ENCODE data around the gene SEC63.
A peak's percentile ranks its signal among the peaks of the same experiment; 100 is the strongest.

Gene SEC63

DNA sequence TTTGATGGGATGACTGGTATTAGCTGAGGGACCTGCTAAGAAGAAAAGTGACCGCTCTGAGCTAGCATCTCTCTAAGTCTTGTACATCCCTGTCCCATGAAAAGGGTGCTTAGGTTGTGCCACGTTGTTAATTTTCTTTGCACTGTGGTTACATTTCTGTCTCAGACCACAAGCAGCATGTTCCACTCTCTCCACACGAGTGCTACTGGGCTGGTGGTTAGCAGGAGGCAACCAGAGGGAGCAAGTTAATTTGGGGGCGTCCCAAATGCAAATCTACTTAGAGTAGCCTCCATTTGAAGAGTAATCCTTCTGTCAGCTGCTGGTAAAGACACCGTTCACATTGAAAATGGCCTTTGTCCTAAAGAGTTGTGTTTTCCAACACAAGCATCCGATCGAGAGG, 130.5 kb downstream of the SEC63 start:
- no peak overlapping the region for H3K27ac ChIP-seq (ENCODE audit: low read depth, low read length)
- no peaks in the 10 kb centered on the region for H3K9me3 ChIP-seq (ENCODE audit: control insufficient read depth in 1 of 2, low read length in 2 of 2)
- no peak overlapping the region for H3K9ac ChIP-seq (ENCODE audit: low read depth in 1 of 2, low read length in 2 of 2)
- no peak overlapping the region for H3K4me3 ChIP-seq (ENCODE audit: low read depth in 1 of 2, low read length in 2 of 2)
- H3K36me3 ChIP-seq (ENCODE audit: control insufficient read depth in 1 of 2, insufficient read depth in 2 of 2, low read length in 2 of 2) = no peaks in the 10 kb centered on the region
- peaks cover 0 to 6% of the 10 kb centered on the region in 2 donors for H3K4me1 ChIP-seq (ENCODE audit: control insufficient read depth in 1 of 2, insufficient read depth in 2 of 2, low read length in 2 of 2)
- H3K27me3 ChIP-seq (ENCODE audit: control insufficient read depth in 1 of 2, insufficient read depth in 2 of 2, low read length in 2 of 2) = peaks cover 0 to 5% of the 10 kb centered on the region in 2 donors

DNA sequence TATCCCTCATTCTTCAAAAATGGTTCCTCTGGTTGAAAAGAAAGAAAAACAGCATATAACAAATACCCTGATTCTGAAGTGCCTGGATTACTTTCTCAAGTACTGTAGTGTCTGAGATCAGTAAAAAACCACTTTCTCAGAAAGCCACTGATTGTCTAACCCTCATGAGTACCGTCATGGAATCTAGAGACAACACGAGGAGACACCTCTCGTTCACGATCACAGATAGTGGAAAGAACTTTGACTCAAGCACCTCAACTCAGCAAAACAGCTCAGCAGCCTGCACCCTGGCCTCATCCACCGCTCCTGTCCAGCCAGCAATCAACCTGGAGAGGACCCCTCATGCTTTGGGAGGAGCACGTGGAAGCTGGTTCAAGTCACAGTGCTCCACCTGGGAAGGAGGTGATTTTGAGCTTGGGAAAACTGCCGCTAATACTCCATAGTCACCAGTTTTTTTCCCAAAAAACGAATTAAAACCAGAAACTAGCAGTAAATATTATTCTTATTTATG, 134.9 kb downstream of the SEC63 start:
- peak overlapping the region; percentile 21 to 59 for H3K4me3 ChIP-seq (ENCODE audit: low read depth in 1 of 2, low read length in 2 of 2)
- peaks cover 0 to 6% of the 10 kb centered on the region in 2 donors for H3K27me3 ChIP-seq (ENCODE audit: control insufficient read depth in 1 of 2, insufficient read depth in 2 of 2, low read length in 2 of 2)
- H3K9me3 ChIP-seq (ENCODE audit: control insufficient read depth in 1 of 2, low read length in 2 of 2) = no peaks in the 10 kb centered on the region
- H3K27ac ChIP-seq (ENCODE audit: low read depth, low read length) = no peak overlapping the region
- H3K9ac ChIP-seq (ENCODE audit: low read depth in 1 of 2, low read length in 2 of 2) = peak overlapping the region; percentile 28 to 33
- peaks cover 19 to 29% of the 10 kb centered on the region in 2 donors for H3K4me1 ChIP-seq (ENCODE audit: control insufficient read depth in 1 of 2, insufficient read depth in 2 of 2, low read length in 2 of 2)
- no peaks in the 10 kb centered on the region for H3K36me3 ChIP-seq (ENCODE audit: control insufficient read depth in 1 of 2, insufficient read depth in 2 of 2, low read length in 2 of 2)

DNA sequence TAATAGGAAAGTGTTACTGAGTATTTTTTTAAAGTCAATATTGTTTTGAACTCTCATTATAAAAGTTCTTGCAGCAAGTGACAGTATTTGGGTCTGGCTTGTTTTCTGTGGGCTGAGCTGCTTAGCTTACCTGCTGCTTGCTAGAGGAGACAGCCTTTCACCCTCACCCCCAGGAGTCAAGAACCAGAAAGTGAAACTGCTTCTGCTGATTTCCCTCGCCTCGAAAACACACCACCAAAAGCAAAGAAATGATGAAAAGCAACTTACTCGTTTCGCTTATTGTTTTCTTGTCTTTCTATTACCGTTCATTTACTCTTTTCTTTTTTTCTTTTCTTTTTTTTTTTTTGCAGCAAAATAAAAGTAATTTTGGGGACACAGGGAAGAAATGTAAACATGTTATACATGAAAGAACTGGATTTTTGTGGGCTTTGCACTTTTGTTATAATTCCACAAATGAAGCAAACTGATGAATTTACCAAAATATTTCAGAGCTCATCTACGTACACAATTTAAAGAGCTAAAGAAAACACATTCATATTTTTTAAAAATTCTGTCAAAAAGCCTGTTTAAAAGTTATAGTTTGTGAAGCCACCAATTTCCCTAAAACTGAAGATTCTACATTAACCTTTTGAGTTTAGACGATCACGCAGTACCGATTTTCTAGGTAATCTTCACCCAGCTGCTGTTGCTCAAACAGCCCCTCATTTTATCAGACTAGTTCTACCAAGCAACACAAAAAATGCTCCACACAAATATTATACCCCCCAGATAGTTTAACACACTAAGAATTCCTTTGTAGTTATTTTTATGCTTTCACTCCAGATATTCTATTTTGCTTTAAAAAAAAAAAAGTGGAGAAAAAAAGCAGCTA, 135.6 kb downstream of the SEC63 start:
- peaks cover 19 to 29% of the 10 kb centered on the region in 2 donors for H3K4me1 ChIP-seq (ENCODE audit: control insufficient read depth in 1 of 2, insufficient read depth in 2 of 2, low read length in 2 of 2)

DNA sequence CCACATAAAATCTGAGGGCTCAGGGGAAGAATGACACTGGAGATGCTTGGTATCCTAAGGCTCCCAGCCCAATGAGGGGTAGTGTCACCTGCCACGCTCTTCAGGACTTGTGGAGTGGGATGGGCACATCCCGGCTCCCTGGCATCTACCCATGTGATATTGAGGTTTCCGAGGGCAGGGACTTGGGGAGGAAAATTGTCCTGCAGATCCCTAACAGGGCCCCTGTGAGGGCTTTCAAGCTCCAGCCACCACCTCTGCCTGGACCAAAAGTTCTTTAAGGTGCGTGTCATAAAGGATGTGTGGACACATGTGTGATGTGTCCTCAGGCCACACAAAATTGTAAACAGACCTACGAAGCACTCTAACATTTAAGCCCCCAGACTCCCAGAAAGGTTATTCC, 136.4 kb downstream of the SEC63 start:
- Histone ChIP-seq H3K4me3 (ENCODE audit: low read depth in 1 of 2, low read length in 2 of 2) (peak overlapping the region in 1 of 2 donors; percentile 21), H3K27me3 (ENCODE audit: control insufficient read depth in 1 of 2, insufficient read depth in 2 of 2, low read length in 2 of 2) (peaks cover 0 to 3% of the 10 kb centered on the region in 2 donors), H3K9me3 (ENCODE audit: control insufficient read depth in 1 of 2, low read length in 2 of 2) (no peaks in the 10 kb centered on the region), H3K4me1 (ENCODE audit: control insufficient read depth in 1 of 2, insufficient read depth in 2 of 2, low read length in 2 of 2) (peaks cover 27 to 36% of the 10 kb centered on the region in 2 donors), H3K27ac (ENCODE audit: low read depth, low read length) (no peak overlapping the region), H3K9ac (ENCODE audit: low read depth in 1 of 2, low read length in 2 of 2) (no peak overlapping the region), H3K36me3 (ENCODE audit: control insufficient read depth in 1 of 2, insufficient read depth in 2 of 2, low read length in 2 of 2) (no peaks in the 10 kb centered on the region)

More for the DNA sequence above, 135.6 kb downstream of the SEC63 start:
- Histone ChIP-seq H3K27me3 (ENCODE audit: control insufficient read depth in 1 of 2, insufficient read depth in 2 of 2, low read length in 2 of 2) (peaks cover 0 to 3% of the 10 kb centered on the region in 2 donors), H3K4me3 (ENCODE audit: low read depth in 1 of 2, low read length in 2 of 2) (peak overlapping the region; percentile 21 to 59), H3K27ac (ENCODE audit: low read depth, low read length) (no peak overlapping the region), H3K36me3 (ENCODE audit: control insufficient read depth in 1 of 2, insufficient read depth in 2 of 2, low read length in 2 of 2) (no peaks in the 10 kb centered on the region), H3K9me3 (ENCODE audit: control insufficient read depth in 1 of 2, low read length in 2 of 2) (no peaks in the 10 kb centered on the region), H3K9ac (ENCODE audit: low read depth in 1 of 2, low read length in 2 of 2) (peak overlapping the region; percentile 28 to 33)

DNA sequence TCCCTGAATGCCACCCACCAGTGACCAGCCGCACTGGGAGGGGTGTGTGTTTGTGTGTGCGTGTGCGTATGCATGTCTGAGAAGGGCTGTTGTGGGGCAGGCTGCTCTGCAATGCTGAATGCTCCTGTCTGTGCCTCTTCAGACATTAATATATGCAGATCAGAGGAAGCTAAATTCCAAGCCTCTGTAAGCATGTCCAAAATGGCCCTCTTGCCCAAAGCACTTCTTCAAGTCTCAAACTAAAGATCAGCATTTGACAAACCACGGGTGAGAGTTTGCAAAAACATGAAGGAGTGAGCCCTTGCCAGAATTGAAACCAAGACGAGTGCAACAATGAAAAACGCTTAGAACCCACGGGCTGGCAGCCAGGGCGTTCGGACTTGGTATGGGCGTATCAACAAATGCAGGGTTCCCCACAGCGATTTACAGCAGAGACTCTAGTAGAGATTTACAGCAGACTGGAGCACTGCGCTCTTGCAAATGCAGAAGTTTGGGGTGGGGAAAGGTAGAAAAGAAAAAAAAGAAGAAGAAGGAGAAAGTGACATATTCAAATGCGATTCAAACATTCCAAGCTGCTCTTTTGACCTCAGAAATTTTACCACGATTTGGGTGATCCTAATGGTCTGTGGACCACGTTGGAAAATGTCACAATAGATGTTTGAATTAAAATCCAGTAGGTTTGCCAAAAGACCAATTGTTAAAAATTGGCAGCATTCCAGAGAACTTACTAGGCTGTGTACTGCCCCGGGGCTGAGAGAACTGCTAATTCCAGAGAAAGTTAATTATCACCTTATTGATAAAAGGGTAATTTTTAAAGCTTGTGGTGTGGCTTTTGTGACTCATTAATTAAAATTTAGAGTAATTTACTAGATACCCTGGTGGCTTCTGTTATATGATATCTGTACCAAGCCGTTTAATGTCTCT, 137.4 kb downstream of the SEC63 start:
- Histone ChIP-seq H3K27me3 (ENCODE audit: control insufficient read depth in 1 of 2, insufficient read depth in 2 of 2, low read length in 2 of 2) (peaks cover 0 to 3% of the 10 kb centered on the region in 2 donors), H3K4me3 (ENCODE audit: low read depth in 1 of 2, low read length in 2 of 2) (peak overlapping the region; percentile 37 to 60), H3K9me3 (ENCODE audit: control insufficient read depth in 1 of 2, low read length in 2 of 2) (no peaks in the 10 kb centered on the region), H3K27ac (ENCODE audit: low read depth, low read length) (no peak overlapping the region), H3K4me1 (ENCODE audit: control insufficient read depth in 1 of 2, insufficient read depth in 2 of 2, low read length in 2 of 2) (peaks cover 29 to 36% of the 10 kb centered on the region in 2 donors), H3K9ac (ENCODE audit: low read depth in 1 of 2, low read length in 2 of 2) (peak overlapping the region; percentile 2 to 24), H3K36me3 (ENCODE audit: control insufficient read depth in 1 of 2, insufficient read depth in 2 of 2, low read length in 2 of 2) (no peaks in the 10 kb centered on the region)

DNA sequence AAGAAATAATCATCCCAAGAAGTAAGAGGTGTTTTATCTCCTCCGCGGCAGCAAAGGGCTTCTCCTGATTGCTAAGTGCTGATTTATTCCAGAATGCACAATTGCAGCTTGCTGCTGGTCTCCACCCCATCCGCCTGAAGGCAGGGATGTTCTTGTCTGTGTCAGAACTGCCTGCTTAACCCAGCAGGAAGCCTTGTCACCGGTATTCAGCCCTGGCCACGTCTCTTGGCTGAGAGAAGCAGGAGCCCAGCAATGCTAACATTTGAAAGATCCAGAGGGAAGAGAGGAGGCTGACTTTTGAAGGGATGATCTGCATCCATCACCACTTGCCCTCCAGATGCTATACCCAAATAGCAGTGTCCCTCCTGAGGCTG, 138.1 kb downstream of the SEC63 start:
- Histone ChIP-seq H3K9me3 (ENCODE audit: control insufficient read depth in 1 of 2, low read length in 2 of 2) (no peaks in the 10 kb centered on the region), H3K9ac (ENCODE audit: low read depth in 1 of 2, low read length in 2 of 2) (peak overlapping the region in 1 of 2 donors; percentile 2), H3K36me3 (ENCODE audit: control insufficient read depth in 1 of 2, insufficient read depth in 2 of 2, low read length in 2 of 2) (no peaks in the 10 kb centered on the region), H3K4me3 (ENCODE audit: low read depth in 1 of 2, low read length in 2 of 2) (peak overlapping the region in 1 of 2 donors; percentile 60), H3K27me3 (ENCODE audit: control insufficient read depth in 1 of 2, insufficient read depth in 2 of 2, low read length in 2 of 2) (peaks cover 0 to 3% of the 10 kb centered on the region in 2 donors), H3K27ac (ENCODE audit: low read depth, low read length) (no peak overlapping the region), H3K4me1 (ENCODE audit: control insufficient read depth in 1 of 2, insufficient read depth in 2 of 2, low read length in 2 of 2) (peaks cover 29 to 36% of the 10 kb centered on the region in 2 donors)

DNA sequence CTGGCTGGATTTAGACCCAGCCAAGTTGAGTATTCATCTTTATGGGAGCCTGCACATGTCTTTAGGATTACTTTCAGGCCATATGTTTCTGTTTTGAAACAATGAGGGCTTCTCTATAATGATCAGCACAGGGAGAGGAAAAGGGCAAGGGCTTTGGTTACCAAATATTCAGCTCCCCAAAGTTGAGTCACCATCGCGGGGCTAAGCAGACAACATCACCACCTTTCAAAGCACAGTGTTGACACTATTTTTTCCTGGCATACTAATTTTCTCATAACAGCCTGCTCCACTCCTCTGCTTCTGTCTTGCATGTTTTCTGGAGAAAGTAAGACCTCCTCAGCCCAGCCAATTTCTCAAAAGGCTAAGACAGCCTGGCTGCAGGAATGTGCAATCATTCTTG, 138.8 kb downstream of the SEC63 start:
- Histone ChIP-seq H3K4me3 (ENCODE audit: low read depth in 1 of 2, low read length in 2 of 2) (no peak overlapping the region), H3K27me3 (ENCODE audit: control insufficient read depth in 1 of 2, insufficient read depth in 2 of 2, low read length in 2 of 2) (peaks cover 0 to 3% of the 10 kb centered on the region in 2 donors), H3K4me1 (ENCODE audit: control insufficient read depth in 1 of 2, insufficient read depth in 2 of 2, low read length in 2 of 2) (peaks cover 29 to 36% of the 10 kb centered on the region in 2 donors), H3K36me3 (ENCODE audit: control insufficient read depth in 1 of 2, insufficient read depth in 2 of 2, low read length in 2 of 2) (no peaks in the 10 kb centered on the region), H3K9me3 (ENCODE audit: control insufficient read depth in 1 of 2, low read length in 2 of 2) (no peaks in the 10 kb centered on the region), H3K9ac (ENCODE audit: low read depth in 1 of 2, low read length in 2 of 2) (no peak overlapping the region), H3K27ac (ENCODE audit: low read depth, low read length) (no peak overlapping the region)

DNA sequence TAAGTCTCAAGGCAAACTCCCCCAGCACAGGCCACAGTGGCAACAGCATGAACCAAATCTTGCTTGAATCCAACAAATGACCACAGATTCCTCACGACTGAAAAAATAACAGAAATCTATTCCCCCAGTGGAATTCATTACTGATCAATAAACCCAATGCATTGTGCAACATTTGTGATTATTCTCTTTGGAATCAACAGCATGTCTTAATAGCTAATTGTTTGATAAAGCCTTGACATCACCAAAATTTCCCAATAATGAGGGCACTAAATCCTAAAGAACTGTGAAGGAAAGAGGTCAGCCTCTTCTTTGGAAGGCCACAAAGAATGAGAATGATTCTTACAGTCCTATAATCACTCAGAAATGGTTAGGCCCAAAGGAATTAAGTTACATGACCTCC, 139.7 kb downstream of the SEC63 start:
- Histone ChIP-seq H3K4me1 (ENCODE audit: control insufficient read depth in 1 of 2, insufficient read depth in 2 of 2, low read length in 2 of 2) (peaks cover 29 to 36% of the 10 kb centered on the region in 2 donors), H3K27me3 (ENCODE audit: control insufficient read depth in 1 of 2, insufficient read depth in 2 of 2, low read length in 2 of 2) (peaks cover 0 to 3% of the 10 kb centered on the region in 2 donors), H3K9ac (ENCODE audit: low read depth in 1 of 2, low read length in 2 of 2) (no peak overlapping the region), H3K36me3 (ENCODE audit: control insufficient read depth in 1 of 2, insufficient read depth in 2 of 2, low read length in 2 of 2) (no peaks in the 10 kb centered on the region), H3K4me3 (ENCODE audit: low read depth in 1 of 2, low read length in 2 of 2) (no peak overlapping the region), H3K27ac (ENCODE audit: low read depth, low read length) (no peak overlapping the region), H3K9me3 (ENCODE audit: control insufficient read depth in 1 of 2, low read length in 2 of 2) (no peaks in the 10 kb centered on the region)

DNA sequence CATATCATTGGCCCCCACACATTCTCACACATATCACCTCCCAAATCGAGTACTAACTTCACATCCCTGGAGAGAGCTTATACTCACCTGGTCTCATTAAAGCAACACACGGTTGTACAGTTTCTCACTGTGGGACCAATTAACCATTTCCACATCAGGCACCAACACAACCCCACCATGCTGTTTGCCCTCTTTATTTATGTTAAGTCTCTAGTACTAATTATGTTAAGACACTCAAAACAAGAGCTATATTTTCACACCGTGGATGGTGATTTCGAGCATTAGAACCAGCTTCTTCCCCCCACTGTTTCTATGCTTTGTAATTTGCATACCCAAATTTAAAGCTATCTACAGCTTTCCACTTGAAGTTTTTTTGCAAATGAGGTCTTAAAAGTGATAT, 140.2 kb downstream of the SEC63 start:
- Histone ChIP-seq H3K27ac (ENCODE audit: low read depth, low read length) (no peak overlapping the region), H3K4me1 (ENCODE audit: control insufficient read depth in 1 of 2, insufficient read depth in 2 of 2, low read length in 2 of 2) (peaks cover 29 to 31% of the 10 kb centered on the region in 2 donors), H3K27me3 (ENCODE audit: control insufficient read depth in 1 of 2, insufficient read depth in 2 of 2, low read length in 2 of 2) (peaks cover 0 to 3% of the 10 kb centered on the region in 2 donors), H3K9me3 (ENCODE audit: control insufficient read depth in 1 of 2, low read length in 2 of 2) (no peaks in the 10 kb centered on the region), H3K4me3 (ENCODE audit: low read depth in 1 of 2, low read length in 2 of 2) (no peak overlapping the region), H3K9ac (ENCODE audit: low read depth in 1 of 2, low read length in 2 of 2) (no peak overlapping the region), H3K36me3 (ENCODE audit: control insufficient read depth in 1 of 2, insufficient read depth in 2 of 2, low read length in 2 of 2) (no peaks in the 10 kb centered on the region)

Data from duodenal mucosa (tissue), 2 donors.